PC-3 (cell line): ENCODE results near the gene GPC6. TPM values are rescaled to one million over a fixed set of nuclear protein-coding genes. Genes with fewer than 3 reads are reported as not detected.
A peak's percentile ranks its signal among the peaks of the same experiment; 100 is the strongest.

Experiments used
- ATAC-seq: fragments of 200-7000 bp; cut with Tn5 transposase; 2 replicates; pipeline ENCODE4 v1.9.1; 2020; ENCODE audit warnings: mild to moderate bottlenecking, moderate library complexity
- BruUV-seq: library from RNA; stranded (reverse); fragments of 400-500 nt; replicated peaks from 2 replicates; lab custom pipeline; 2021; lab: Mats Ljungman, UMichigan
- CTCF ChIA-PET: fragments of 300-600 bp; sonication (Branson Sonifier 250); formaldehyde crosslinking; loops from one replicate; lab custom pipeline; 2022; ENCODE audit warnings: antibody characterized with exemption; lab: Charles Lee
- POLR2A ChIA-PET: fragments of 300-600 bp; sonication (Branson Sonifier 250); formaldehyde crosslinking; loops from one replicate; lab custom pipeline; 2022; ENCODE audit warnings: antibody characterized with exemption; ENCODE audit not compliant: unreplicated experiment; lab: Charles Lee
- DNase-seq: peaks from one replicate; pipeline ENCODE4 v3.0.0-alpha.2; 2015
- H2AFZ ChIP-seq: fragments of 300-600 bp; sonication (generic); 2 replicates; pipeline ENCODE4 v1.6.0; 2016; ENCODE audit warnings: antibody characterized with exemption, low read length
- H3F3A ChIP-seq: fragments of 300-600 bp; sonication (generic); one replicate; pipeline ENCODE4 v1.6.0; 2017; ENCODE audit warnings: antibody characterized with exemption, low read length, control low read depth, mild to moderate bottlenecking; ENCODE audit not compliant: unreplicated experiment
- H3K27ac ChIP-seq: fragments of 300-600 bp; sonication (generic); 2 replicates; pipeline ENCODE4 v1.5.1; 2016; ENCODE audit warnings: mild to moderate bottlenecking, low read length
- H3K27me3 ChIP-seq: fragments of 300-600 bp; sonication (generic); 2 replicates; pipeline ENCODE4 v1.6.1; 2016; ENCODE audit warnings: low read length, mixed read lengths
- H3K36me3 ChIP-seq: fragments of 300-600 bp; sonication (generic); 2 replicates; pipeline ENCODE4 v1.6.1; 2016; ENCODE audit warnings: low read depth, mixed run types, low read length, mixed read lengths
- H3K4me1 ChIP-seq: fragments of 300-600 bp; sonication (generic); 2 replicates; pipeline ENCODE4 v1.5.1; 2016; ENCODE audit warnings: low read length; ENCODE audit not compliant: insufficient read depth
- H3K4me2 ChIP-seq: fragments of 300-600 bp; sonication (generic); 2 replicates; pipeline ENCODE4 v1.6.0; 2016; ENCODE audit warnings: low read length
- H3K4me3 ChIP-seq: fragments of 300-600 bp; sonication (generic); 2 replicates; pipeline ENCODE4 v1.5.1; 2016; ENCODE audit warnings: mild to moderate bottlenecking, low read length, mixed read lengths
- H3K79me2 ChIP-seq: fragments of 300-600 bp; sonication (generic); 2 replicates; pipeline ENCODE4 v1.6.1; 2017; ENCODE audit warnings: low read length, mixed read lengths
- H3K9ac ChIP-seq: fragments of 300-600 bp; sonication (generic); 2 replicates; pipeline ENCODE4 v1.6.0; 2016; ENCODE audit warnings: mild to moderate bottlenecking, low read length
- H3K9me2 ChIP-seq: fragments of 300-600 bp; sonication (generic); replicated peaks from 2 replicates; pipeline ENCODE4 v1.6.1; 2016; ENCODE audit warnings: mixed run types, low read length, mixed read lengths
- H3K9me3 ChIP-seq: fragments of 300-600 bp; sonication (generic); 2 replicates; pipeline ENCODE4 v1.6.1; 2016; ENCODE audit warnings: low read length, mixed read lengths
- H4K20me1 ChIP-seq: fragments of 300-600 bp; sonication (generic); 2 replicates; pipeline ENCODE4 v1.6.1; 2016; ENCODE audit warnings: low read length, mixed read lengths
- EZH2 ChIP-seq: fragments of 300-600 bp; sonication (generic); IDR thresholded peaks from one replicate; pipeline ENCODE4 v1.6.1; 2017; ENCODE audit warnings: antibody characterized with exemption, mild to moderate bottlenecking, low read length; ENCODE audit not compliant: unreplicated experiment
- EZH2phosphoT487 ChIP-seq: fragments of 300-600 bp; sonication (generic); IDR thresholded peaks from 2 replicates; pipeline ENCODE4 v1.6.1; 2018; ENCODE audit warnings: mild to moderate bottlenecking, antibody characterized with exemption, low read length, borderline replicate concordance
- intact Hi-C: fragments of 100-400 bp; cut with micrococcal nuclease; formaldehyde crosslinking; loops from 2 replicates; pipeline ENCODE4 v1.9.0; 2023
- total RNA-seq: library from RNA; depleted of rRNA; stranded (reverse); fragments of >200 nt; gene quantifications from 2 replicates; pipeline ENCODE4 v1.2.3, GENCODE V29; 2014
- TF ChIP-seq, protein P1 (sequence below): fragments of 300-600 bp; sonication (generic); conservative IDR thresholded peaks from 2 replicates; pipeline ENCODE4 v1.5.1; 2017; ENCODE audit warnings: antibody characterized with exemption, low read depth, mild to moderate bottlenecking, low read length

The GPC6 gene
- total RNA-seq, 1 experiment from 2014 or later: 3.5 TPM

DNA sequence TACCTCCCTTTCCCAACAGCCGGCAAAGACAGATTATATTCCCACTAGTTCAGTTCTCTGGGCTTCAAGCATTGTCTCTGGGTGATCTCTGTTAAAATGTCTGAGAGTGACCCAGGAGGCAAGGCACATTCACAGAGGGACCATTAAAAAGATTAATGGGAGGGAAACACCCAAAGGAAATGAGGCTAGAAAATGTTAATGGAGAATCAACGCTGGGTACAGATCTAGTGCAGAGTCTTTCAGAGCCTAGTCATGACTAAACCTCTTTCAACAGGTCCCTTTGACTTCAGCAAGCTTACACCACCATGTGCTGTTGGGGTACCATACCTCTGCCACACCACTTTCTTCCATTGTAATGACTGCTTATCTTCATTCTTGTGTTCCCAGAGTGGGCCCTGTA, 894.3 kb downstream of the GPC6 start:
- TF ChIP-seq, protein P1, sequence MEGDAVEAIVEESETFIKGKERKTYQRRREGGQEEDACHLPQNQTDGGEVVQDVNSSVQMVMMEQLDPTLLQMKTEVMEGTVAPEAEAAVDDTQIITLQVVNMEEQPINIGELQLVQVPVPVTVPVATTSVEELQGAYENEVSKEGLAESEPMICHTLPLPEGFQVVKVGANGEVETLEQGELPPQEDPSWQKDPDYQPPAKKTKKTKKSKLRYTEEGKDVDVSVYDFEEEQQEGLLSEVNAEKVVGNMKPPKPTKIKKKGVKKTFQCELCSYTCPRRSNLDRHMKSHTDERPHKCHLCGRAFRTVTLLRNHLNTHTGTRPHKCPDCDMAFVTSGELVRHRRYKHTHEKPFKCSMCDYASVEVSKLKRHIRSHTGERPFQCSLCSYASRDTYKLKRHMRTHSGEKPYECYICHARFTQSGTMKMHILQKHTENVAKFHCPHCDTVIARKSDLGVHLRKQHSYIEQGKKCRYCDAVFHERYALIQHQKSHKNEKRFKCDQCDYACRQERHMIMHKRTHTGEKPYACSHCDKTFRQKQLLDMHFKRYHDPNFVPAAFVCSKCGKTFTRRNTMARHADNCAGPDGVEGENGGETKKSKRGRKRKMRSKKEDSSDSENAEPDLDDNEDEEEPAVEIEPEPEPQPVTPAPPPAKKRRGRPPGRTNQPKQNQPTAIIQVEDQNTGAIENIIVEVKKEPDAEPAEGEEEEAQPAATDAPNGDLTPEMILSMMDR: no peak
- no peak for TF ChIP-seq EZH2phosphoT487
- no peak for TF ChIP-seq EZH2
- Histone ChIP-seq H3K27ac (no peak overlapping the region), H4K20me1 (no peaks in the 10 kb centered on the region), H3K9me3 (no peaks in the 10 kb centered on the region), H3K27me3 (no peaks in the 10 kb centered on the region), H3F3A (no peaks in the 10 kb centered on the region), H3K9me2 (no peaks in the 10 kb centered on the region), H3K9ac (no peak overlapping the region), H3K79me2 (no peaks in the 10 kb centered on the region), H2AFZ (no peak overlapping the region), H3K4me2 (no peak overlapping the region), H3K4me1 (peaks cover 9% of the 10 kb centered on the region), H3K4me3 (no peak overlapping the region), H3K36me3 (no peaks in the 10 kb centered on the region)
- ChIA-PET CTCF (no interaction called here), POLR2A (no interaction called here)
- no peak for ATAC-seq
- DNase-seq: no peak
- no TSS peak for BruUV-seq
- intact Hi-C loops: no loop called here

GRCh38 chr13:94121686-94122085, 895.1 kb downstream of the GPC6 start:
- H3F3A ChIP-seq: no peaks in the 10 kb centered on the region
- BruUV-seq: no TSS peak
- peaks cover 9% of the 10 kb centered on the region for H3K4me1 ChIP-seq
- no peaks in the 10 kb centered on the region for H3K79me2 ChIP-seq
- peak; percentile 83 for ATAC-seq
- no peaks in the 10 kb centered on the region for H3K9me2 ChIP-seq
- H3K27me3 ChIP-seq: no peaks in the 10 kb centered on the region
- ChIA-PET POLR2A (no interaction called here), CTCF (no interaction called here)
- peak; percentile 32 for DNase-seq
- H3K27ac ChIP-seq: no peak overlapping the region
- no peak for TF ChIP-seq EZH2phosphoT487
- TF ChIP-seq, protein P1: no peak
- no peak for TF ChIP-seq EZH2
- no peak overlapping the region for H2AFZ ChIP-seq
- H3K4me2 ChIP-seq: no peak overlapping the region
- H4K20me1 ChIP-seq: no peaks in the 10 kb centered on the region
- no peaks in the 10 kb centered on the region for H3K36me3 ChIP-seq
- H3K9me3 ChIP-seq: no peaks in the 10 kb centered on the region
- no peak overlapping the region for H3K4me3 ChIP-seq
- H3K9ac ChIP-seq: no peak overlapping the region
- intact Hi-C loops: no loop called here

DNA sequence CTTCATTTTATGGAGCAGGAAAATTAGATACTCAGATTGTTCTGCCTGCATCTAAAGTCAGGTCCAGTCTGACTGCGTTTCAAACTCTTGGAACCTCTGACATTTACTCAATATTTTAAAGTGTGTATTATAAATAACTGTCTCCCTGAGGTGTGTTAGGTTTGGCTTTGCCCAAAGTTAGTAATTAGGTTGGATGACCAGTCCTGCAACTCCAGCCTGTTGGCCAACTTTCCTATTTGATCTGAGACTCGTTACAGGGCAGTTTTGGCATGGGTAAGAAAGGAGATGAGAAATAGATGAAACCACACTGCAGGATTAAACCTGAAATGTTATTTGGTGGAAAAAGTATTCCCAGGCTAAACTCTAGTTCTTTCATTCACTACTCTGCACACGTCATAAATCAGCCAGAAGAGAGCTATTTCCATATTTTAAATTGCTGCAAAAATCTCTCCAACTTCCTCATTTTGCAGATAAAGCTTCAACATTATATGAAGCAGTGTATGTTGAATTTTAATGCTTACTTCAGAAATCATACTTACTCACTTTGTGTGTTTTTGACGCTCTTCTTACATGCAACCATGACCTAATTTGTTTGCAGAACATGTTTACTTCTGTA, 895.8 kb downstream of the GPC6 start:
- CTCF ChIA-PET: no interaction called here
- Histone ChIP-seq H3K9me2 (no peaks in the 10 kb centered on the region), H3K4me2 (no peak overlapping the region; the same call in 1 of the 2 replicates), H3F3A (no peaks in the 10 kb centered on the region), H4K20me1 (no peaks in the 10 kb centered on the region), H3K36me3 (no peaks in the 10 kb centered on the region), H3K4me1 (peaks cover 9% of the 10 kb centered on the region), H2AFZ (no peak overlapping the region), H3K79me2 (no peaks in the 10 kb centered on the region), H3K27ac (no peak overlapping the region), H3K4me3 (no peak overlapping the region), H3K9me3 (no peaks in the 10 kb centered on the region), H3K9ac (no peak overlapping the region), H3K27me3 (no peaks in the 10 kb centered on the region)
- no peak for TF ChIP-seq EZH2
- TF ChIP-seq, protein P1: no peak
- no peak for TF ChIP-seq EZH2phosphoT487
- ATAC-seq (peak; percentile 33; the same call in 1 of the 2 replicates), DNase-seq (peak; percentile 29)
- POLR2A ChIA-PET: no interaction called here
- intact Hi-C loops: no loop called here
- BruUV-seq: no TSS peak
